ENCODE measurements around the gene NAT8L. TPM values are rescaled to one million over a fixed set of nuclear protein-coding genes. Genes with fewer than 3 reads are reported as not detected.

The NAT8L gene
- total RNA-seq, 1 experiment from 2014 or later, result not detected

DNA sequence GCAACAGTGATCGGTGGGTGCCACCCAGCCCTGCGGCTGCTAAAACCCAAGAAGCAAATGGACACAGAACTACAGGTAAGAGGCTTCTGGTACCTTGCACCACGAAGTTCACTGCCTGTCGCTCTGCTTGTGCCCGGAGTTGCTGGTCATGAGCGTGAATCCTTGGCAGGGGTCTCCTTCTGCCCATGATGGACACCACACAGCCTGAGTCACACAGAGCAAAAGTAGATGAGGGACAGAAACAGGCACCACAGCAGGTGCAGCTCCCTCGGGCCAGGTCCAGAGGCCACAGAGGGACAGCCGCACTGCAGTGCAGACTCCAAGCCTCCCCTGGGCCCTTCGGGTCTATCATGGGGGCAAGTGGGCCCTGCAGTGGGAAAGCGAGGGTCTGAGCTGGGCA lies 22.4 kb downstream of the NAT8L start:
- Histone ChIP-seq H3K9me3 (ENCODE audit: low read length) (no peaks in the 10 kb centered on the region), H3K79me2 (ENCODE audit: low read length) (no peaks in the 10 kb centered on the region), H3K4me1 (ENCODE audit: low read length) (peaks cover 26% of the 10 kb centered on the region), H3K27ac (ENCODE audit: low read length) (no peak overlapping the region), H3K36me3 (ENCODE audit: insufficient read depth, low read length) (no peaks in the 10 kb centered on the region), H3K9me2 (replicated peaks; ENCODE audit: insufficient read depth, low read length) (no peaks in the 10 kb centered on the region), H3K27me3 (ENCODE audit: low read length) (no peaks in the 10 kb centered on the region), H4K20me1 (ENCODE audit: insufficient read depth, low read depth, low read length) (no peaks in the 10 kb centered on the region), H3K9ac (ENCODE audit: low read length) (no peak overlapping the region), H2AFZ (ENCODE audit: low read length) (no peak overlapping the region), H3K4me2 (ENCODE audit: low read depth, low read length, poor library complexity, severe bottlenecking) (no peak overlapping the region), H3K4me3 (ENCODE audit: low read length) (no peak overlapping the region)
- DNase-seq, result no peak

- Histone ChIP-seq H3K36me3 (ENCODE audit: insufficient read depth, low read length) (no peaks in the 10 kb centered on the region), H3K9me3 (ENCODE audit: low read length) (no peaks in the 10 kb centered on the region), H3K4me3 (ENCODE audit: low read length) (no peak overlapping the region), H3K27me3 (ENCODE audit: low read length) (no peaks in the 10 kb centered on the region), H3K27ac (ENCODE audit: low read length) (no peak overlapping the region), H4K20me1 (ENCODE audit: insufficient read depth, low read depth, low read length) (no peaks in the 10 kb centered on the region), H3K4me1 (ENCODE audit: low read length) (peaks cover 21% of the 10 kb centered on the region), H3K9me2 (replicated peaks; ENCODE audit: insufficient read depth, low read length) (no peaks in the 10 kb centered on the region), H3K4me2 (ENCODE audit: low read depth, low read length, poor library complexity, severe bottlenecking) (no peak overlapping the region), H2AFZ (ENCODE audit: low read length) (no peak overlapping the region), H3K9ac (ENCODE audit: low read length) (no peak overlapping the region), H3K79me2 (ENCODE audit: low read length) (no peaks in the 10 kb centered on the region)
- no peak for DNase-seq
Measured at GRCh38 chr4:2082118-2082517, 23.0 kb downstream of the NAT8L start.

DNA sequence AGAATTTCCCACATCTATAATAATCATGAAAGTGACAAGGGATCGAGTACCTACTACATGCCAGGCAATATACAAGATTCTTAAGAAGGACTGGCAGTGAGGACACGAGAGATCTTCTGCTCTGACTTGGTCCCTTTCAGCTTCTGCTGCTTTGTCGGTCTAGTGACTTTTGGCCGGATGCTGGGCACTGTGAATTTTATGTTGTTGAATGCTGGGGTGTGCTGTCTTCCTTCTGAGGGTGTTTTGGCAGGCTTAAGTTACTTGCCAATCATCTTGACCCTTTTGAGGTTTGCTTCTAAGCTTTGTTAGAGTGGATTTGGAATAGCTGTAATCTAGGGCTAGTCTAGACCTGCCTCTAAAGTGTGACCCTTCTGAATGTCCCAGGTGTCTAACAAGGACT lies 23.5 kb downstream of the NAT8L start:
- Histone ChIP-seq H3K36me3 (ENCODE audit: insufficient read depth, low read length) (no peaks in the 10 kb centered on the region), H4K20me1 (ENCODE audit: insufficient read depth, low read depth, low read length) (no peaks in the 10 kb centered on the region), H3K9me3 (ENCODE audit: low read length) (no peaks in the 10 kb centered on the region), H3K4me3 (ENCODE audit: low read length) (no peak overlapping the region), H2AFZ (ENCODE audit: low read length) (no peak overlapping the region), H3K9me2 (replicated peaks; ENCODE audit: insufficient read depth, low read length) (no peaks in the 10 kb centered on the region), H3K4me2 (ENCODE audit: low read depth, low read length, poor library complexity, severe bottlenecking) (no peak overlapping the region), H3K9ac (ENCODE audit: low read length) (no peak overlapping the region), H3K4me1 (ENCODE audit: low read length) (peaks cover 16% of the 10 kb centered on the region), H3K27me3 (ENCODE audit: low read length) (no peaks in the 10 kb centered on the region), H3K27ac (ENCODE audit: low read length) (no peak overlapping the region), H3K79me2 (ENCODE audit: low read length) (no peaks in the 10 kb centered on the region)
- DNase-seq, result no peak

GRCh38 chr4:2083116-2083825 lies 24.1 kb downstream of the NAT8L start:
- no peak overlapping the region for H3K4me2 ChIP-seq (ENCODE audit: low read depth, low read length, poor library complexity, severe bottlenecking)
- peaks cover 9% of the 10 kb centered on the region for H3K4me1 ChIP-seq (ENCODE audit: low read length)
- no peaks in the 10 kb centered on the region for H3K9me2 ChIP-seq (replicated peaks; ENCODE audit: insufficient read depth, low read length)
- H3K79me2 ChIP-seq (ENCODE audit: low read length), result no peaks in the 10 kb centered on the region
- no peaks in the 10 kb centered on the region for H3K36me3 ChIP-seq (ENCODE audit: insufficient read depth, low read length)
- H4K20me1 ChIP-seq (ENCODE audit: insufficient read depth, low read depth, low read length), result no peaks in the 10 kb centered on the region
- DNase-seq, result no peak
- H2AFZ ChIP-seq (ENCODE audit: low read length), result no peak overlapping the region
- H3K27ac ChIP-seq (ENCODE audit: low read length), result no peak overlapping the region
- no peaks in the 10 kb centered on the region for H3K9me3 ChIP-seq (ENCODE audit: low read length)
- H3K27me3 ChIP-seq (ENCODE audit: low read length), result no peaks in the 10 kb centered on the region
- no peak overlapping the region for H3K9ac ChIP-seq (ENCODE audit: low read length)
- no peak overlapping the region for H3K4me3 ChIP-seq (ENCODE audit: low read length)

- H3K9ac ChIP-seq (ENCODE audit: low read length), result no peak overlapping the region
- H3K9me3 ChIP-seq (ENCODE audit: low read length), result no peaks in the 10 kb centered on the region
- peaks cover 4% of the 10 kb centered on the region for H3K4me1 ChIP-seq (ENCODE audit: low read length)
- no peak overlapping the region for H3K4me3 ChIP-seq (ENCODE audit: low read length)
- DNase-seq, result no peak
- no peak overlapping the region for H2AFZ ChIP-seq (ENCODE audit: low read length)
- H4K20me1 ChIP-seq (ENCODE audit: insufficient read depth, low read depth, low read length), result no peaks in the 10 kb centered on the region
- no peaks in the 10 kb centered on the region for H3K36me3 ChIP-seq (ENCODE audit: insufficient read depth, low read length)
- no peak overlapping the region for H3K4me2 ChIP-seq (ENCODE audit: low read depth, low read length, poor library complexity, severe bottlenecking)
- H3K27ac ChIP-seq (ENCODE audit: low read length), result no peak overlapping the region
- H3K9me2 ChIP-seq (replicated peaks; ENCODE audit: insufficient read depth, low read length), result no peaks in the 10 kb centered on the region
- H3K27me3 ChIP-seq (ENCODE audit: low read length), result no peaks in the 10 kb centered on the region
- no peaks in the 10 kb centered on the region for H3K79me2 ChIP-seq (ENCODE audit: low read length)
Measured at GRCh38 chr4:2083826-2084160, 24.7 kb downstream of the NAT8L start.

GRCh38 chr4:2084316-2084715 lies 25.2 kb downstream of the NAT8L start:
- Histone ChIP-seq H3K9me2 (replicated peaks; ENCODE audit: insufficient read depth, low read length) (no peaks in the 10 kb centered on the region), H3K4me3 (ENCODE audit: low read length) (no peak overlapping the region), H3K27ac (ENCODE audit: low read length) (no peak overlapping the region), H3K27me3 (ENCODE audit: low read length) (no peaks in the 10 kb centered on the region), H3K4me1 (ENCODE audit: low read length) (peaks cover 4% of the 10 kb centered on the region), H3K36me3 (ENCODE audit: insufficient read depth, low read length) (no peaks in the 10 kb centered on the region), H3K4me2 (ENCODE audit: low read depth, low read length, poor library complexity, severe bottlenecking) (no peak overlapping the region), H4K20me1 (ENCODE audit: insufficient read depth, low read depth, low read length) (no peaks in the 10 kb centered on the region), H3K9me3 (ENCODE audit: low read length) (no peaks in the 10 kb centered on the region), H3K9ac (ENCODE audit: low read length) (no peak overlapping the region), H3K79me2 (ENCODE audit: low read length) (no peaks in the 10 kb centered on the region), H2AFZ (ENCODE audit: low read length) (no peak overlapping the region)
- no peak for DNase-seq

DNA sequence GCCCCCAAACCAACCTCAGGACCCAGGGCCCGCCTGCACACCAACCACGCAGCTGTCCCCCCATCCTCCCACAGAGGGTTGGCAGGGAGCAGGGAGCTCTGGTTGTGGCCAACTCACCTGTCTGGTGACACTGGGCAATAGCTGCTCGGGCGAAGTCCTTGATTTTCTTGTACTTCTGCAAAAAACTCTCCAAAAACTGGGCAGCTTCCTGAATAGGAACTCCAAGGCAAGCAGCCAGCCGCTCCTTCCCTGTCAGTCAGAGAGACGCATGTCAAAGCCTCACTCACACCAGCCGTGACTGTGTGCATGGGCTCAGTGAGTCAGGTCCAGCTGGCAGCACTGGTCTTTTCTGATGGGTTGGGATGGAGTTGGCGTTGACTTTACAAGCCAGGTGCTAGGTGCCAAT lies 26.4 kb downstream of the NAT8L start:
- H3K27ac ChIP-seq (ENCODE audit: low read length), result no peak overlapping the region
- H3K36me3 ChIP-seq (ENCODE audit: insufficient read depth, low read length), result no peaks in the 10 kb centered on the region
- no peaks in the 10 kb centered on the region for H3K9me3 ChIP-seq (ENCODE audit: low read length)
- H3K9ac ChIP-seq (ENCODE audit: low read length), result no peak overlapping the region
- H2AFZ ChIP-seq (ENCODE audit: low read length), result no peak overlapping the region
- DNase-seq, result no peak
- no peaks in the 10 kb centered on the region for H3K79me2 ChIP-seq (ENCODE audit: low read length)
- no peaks in the 10 kb centered on the region for H3K27me3 ChIP-seq (ENCODE audit: low read length)
- no peaks in the 10 kb centered on the region for H3K9me2 ChIP-seq (replicated peaks; ENCODE audit: insufficient read depth, low read length)
- H3K4me3 ChIP-seq (ENCODE audit: low read length), result no peak overlapping the region
- no peaks in the 10 kb centered on the region for H4K20me1 ChIP-seq (ENCODE audit: insufficient read depth, low read depth, low read length)
- no peak overlapping the region for H3K4me2 ChIP-seq (ENCODE audit: low read depth, low read length, poor library complexity, severe bottlenecking)
- no peaks in the 10 kb centered on the region for H3K4me1 ChIP-seq (ENCODE audit: low read length)

DNA sequence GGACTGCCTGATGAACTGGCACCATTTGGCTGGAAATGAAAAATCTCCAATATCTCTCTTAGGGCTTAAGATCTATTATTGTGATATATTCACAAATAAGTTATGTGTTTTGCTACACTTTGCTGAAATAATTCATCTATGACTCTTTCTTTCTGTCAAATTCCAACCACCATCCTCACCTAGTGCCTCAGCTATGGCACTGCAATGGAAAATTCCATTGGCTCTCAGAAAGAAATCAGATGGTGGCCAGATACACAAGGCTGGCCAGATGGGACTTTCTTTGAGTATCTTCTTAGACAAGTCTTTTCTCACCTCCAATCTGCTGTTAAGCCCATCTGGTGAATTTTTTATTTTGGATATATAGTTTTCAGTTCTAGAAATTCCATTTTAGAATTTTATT lies 28.0 kb downstream of the NAT8L start:
- Histone ChIP-seq H3K27ac (ENCODE audit: low read length) (no peak overlapping the region), H3K4me2 (ENCODE audit: low read depth, low read length, poor library complexity, severe bottlenecking) (no peak overlapping the region), H3K9me2 (replicated peaks; ENCODE audit: insufficient read depth, low read length) (no peaks in the 10 kb centered on the region), H4K20me1 (ENCODE audit: insufficient read depth, low read depth, low read length) (no peaks in the 10 kb centered on the region), H3K9ac (ENCODE audit: low read length) (no peak overlapping the region), H2AFZ (ENCODE audit: low read length) (no peak overlapping the region), H3K4me1 (ENCODE audit: low read length) (no peaks in the 10 kb centered on the region), H3K79me2 (ENCODE audit: low read length) (no peaks in the 10 kb centered on the region), H3K9me3 (ENCODE audit: low read length) (no peaks in the 10 kb centered on the region), H3K4me3 (ENCODE audit: low read length) (no peak overlapping the region), H3K36me3 (ENCODE audit: insufficient read depth, low read length) (no peaks in the 10 kb centered on the region), H3K27me3 (ENCODE audit: low read length) (no peaks in the 10 kb centered on the region)
- DNase-seq, result no peak

DNA sequence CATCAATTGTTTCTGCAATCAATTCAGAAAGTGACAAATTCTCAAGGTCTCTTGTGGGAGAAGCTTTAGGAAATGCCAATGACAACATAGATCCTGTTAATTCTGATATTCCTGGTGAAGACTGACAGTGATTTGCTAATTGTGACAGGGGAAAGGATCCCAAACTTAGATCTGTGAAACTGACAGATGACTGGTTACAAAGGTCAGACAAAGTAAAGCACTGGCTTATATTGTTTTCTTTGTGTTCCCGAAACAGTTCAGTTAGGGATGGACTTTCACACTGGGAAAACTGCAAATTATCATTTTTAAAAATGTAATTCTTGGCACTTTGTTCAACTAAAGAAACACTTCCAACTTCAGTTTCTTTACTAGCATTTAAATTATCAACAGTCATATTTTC lies 30.1 kb downstream of the NAT8L start:
- H3K79me2 ChIP-seq (ENCODE audit: low read length), result no peaks in the 10 kb centered on the region
- no peak for DNase-seq

More for the DNA sequence above, 30.1 kb downstream of the NAT8L start:
- Histone ChIP-seq H3K27ac (ENCODE audit: low read length) (no peak overlapping the region), H2AFZ (ENCODE audit: low read length) (no peak overlapping the region), H3K4me1 (ENCODE audit: low read length) (no peaks in the 10 kb centered on the region), H3K4me2 (ENCODE audit: low read depth, low read length, poor library complexity, severe bottlenecking) (no peak overlapping the region), H3K36me3 (ENCODE audit: insufficient read depth, low read length) (no peaks in the 10 kb centered on the region), H3K27me3 (ENCODE audit: low read length) (no peaks in the 10 kb centered on the region), H3K4me3 (ENCODE audit: low read length) (no peak overlapping the region), H3K9me3 (ENCODE audit: low read length) (no peaks in the 10 kb centered on the region), H3K9ac (ENCODE audit: low read length) (no peak overlapping the region), H4K20me1 (ENCODE audit: insufficient read depth, low read depth, low read length) (no peaks in the 10 kb centered on the region), H3K9me2 (replicated peaks; ENCODE audit: insufficient read depth, low read length) (no peaks in the 10 kb centered on the region)
